ENCODE data around the gene GRIK2. TPM values are rescaled to one million over a fixed set of nuclear protein-coding genes. Genes with fewer than 3 reads are reported as not detected.

GRIK2 gene
- total RNA-seq, 1 experiment from 2014 or later, result 0.70 TPM

DNA sequence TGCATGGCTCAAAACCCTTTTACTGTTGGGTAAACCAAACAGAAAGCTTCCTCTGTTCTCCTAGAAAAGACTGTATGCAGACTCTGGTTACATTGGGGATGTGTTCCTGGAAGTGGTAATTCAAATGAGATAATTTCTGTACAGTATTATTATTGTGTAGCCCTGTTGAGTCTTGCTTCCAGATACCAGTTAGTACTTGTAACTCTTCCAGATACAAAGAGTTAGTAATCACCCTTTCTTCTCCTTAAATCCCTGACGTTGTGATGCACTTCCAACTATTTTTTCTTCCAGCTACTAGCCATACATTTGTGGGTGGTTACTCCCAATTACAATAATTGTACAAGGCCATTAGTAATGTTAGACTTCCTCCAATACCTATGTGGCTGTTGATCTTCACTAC is 42.3 kb upstream of the GRIK2 start:
- no CpG with 5 or more reads among the region's 1 CpG for WGBS (ENCODE audit: extremely low coverage, insufficient read length, low lambda C conversion rate)
- no peak for DNase-seq

More for the DNA sequence above, 42.3 kb upstream of the GRIK2 start:
- H4K20me1 ChIP-seq (ENCODE audit: control insufficient read depth, insufficient read depth, insufficient read length), result no peaks in the 10 kb centered on the region
- H2BK5ac ChIP-seq (ENCODE audit: insufficient read length, low read length), result no peak overlapping the region
- no peak overlapping the region for H3K18ac ChIP-seq (ENCODE audit: insufficient read length, low read depth, low read length)
- no peak overlapping the region for H2BK15ac ChIP-seq (ENCODE audit: low read depth, low read length)
- H2BK120ac ChIP-seq (ENCODE audit: low read depth, low read length, poor library complexity, severe bottlenecking), result no peak overlapping the region
- no peak overlapping the region for H3K4ac ChIP-seq (ENCODE audit: low read depth, low read length)
- H3T11ph ChIP-seq (ENCODE audit: low read length), result no peak overlapping the region
- H4K91ac ChIP-seq (ENCODE audit: insufficient read length, low read depth, low read length), result no peak overlapping the region
- no peaks in the 10 kb centered on the region for H3K79me2 ChIP-seq (ENCODE audit: insufficient read depth, low read length)
- no peak overlapping the region for H4K5ac ChIP-seq (ENCODE audit: insufficient read length, low read depth, low read length)
- H3K4me1 ChIP-seq (ENCODE audit: insufficient read depth, low read length), result no peaks in the 10 kb centered on the region
- no peaks in the 10 kb centered on the region for H3K79me1 ChIP-seq (ENCODE audit: insufficient read depth, low read depth, low read length, poor library complexity, severe bottlenecking)
- no peak overlapping the region for H3K9ac ChIP-seq (ENCODE audit: extremely low read depth, insufficient read length, low read length)
- Mint-ChIP-seq H3K27ac (no peak overlapping the region), H3K27me3 (ENCODE audit: low read depth) (no peaks in the 10 kb centered on the region), H3K4me1 (no peaks in the 10 kb centered on the region), H3K9me3 (no peaks in the 10 kb centered on the region), H3K4me3 (no peak overlapping the region), H3K36me3 (ENCODE audit: insufficient read depth in 1 of 3, low read depth in 3 of 3) (no peaks in the 10 kb centered on the region)
- no peak for TF ChIP-seq CTCF (conservative IDR thresholded peaks at IDR 0.05)
- no peak overlapping the region for H2AFZ ChIP-seq (ENCODE audit: low read length)
- H3K4me2 ChIP-seq (ENCODE audit: insufficient read depth, insufficient read length, low read length), result no peak overlapping the region
- H3K27me3 ChIP-seq (ENCODE audit: insufficient read depth, low read length), result no peaks in the 10 kb centered on the region
- H3K9me3 ChIP-seq (ENCODE audit: control insufficient read depth, low read depth, low read length), result no peaks in the 10 kb centered on the region
- no peaks in the 10 kb centered on the region for H3K23me2 ChIP-seq (ENCODE audit: insufficient read length, low read depth, low read length, poor library complexity, severe bottlenecking)
- no peak overlapping the region for H2BK20ac ChIP-seq (ENCODE audit: low read depth, low read length, poor library complexity, severe bottlenecking)
- H3K23ac ChIP-seq (ENCODE audit: insufficient read length, low read depth, low read length), result no peak overlapping the region
- H2AK5ac ChIP-seq (ENCODE audit: insufficient read length, low read length), result no peak overlapping the region
- no peak overlapping the region for H2BK12ac ChIP-seq (ENCODE audit: insufficient read length, low read depth, low read length)
- no peak overlapping the region for H4K8ac ChIP-seq (replicated peaks; ENCODE audit: insufficient read length, low read depth, low read length)
- no peak overlapping the region for H3K56ac ChIP-seq (ENCODE audit: insufficient read length, low read depth, low read length)
- no peak overlapping the region for H3K27ac ChIP-seq (ENCODE audit: insufficient read length, low read depth, low read length)
- H3K14ac ChIP-seq (ENCODE audit: insufficient read depth, low read length), result no peak overlapping the region

Measured in H9 (cell line).